Upper lobe of right lung (tissue), 1 donor: Measurements from ENCODE around the gene KCNJ6. TPM values are rescaled to one million over a fixed set of nuclear protein-coding genes. Genes with fewer than 3 reads are reported as not detected.

Experiments used
- ATAC-seq: fragments of 200-7000 bp; cut with Tn5 transposase; one replicate; pipeline ENCODE4 v1.9.1; 2020; ENCODE audit warnings: mild to moderate bottlenecking, moderate library complexity
- DNase-seq: peaks from one replicate; pipeline ENCODE4 v3.0.0-alpha.2; 2020
- H3K27ac ChIP-seq: fragments of 200-600 bp; one replicate; pipeline ENCODE4 v1.8.0; 2022
- H3K27me3 ChIP-seq: fragments of 200-600 bp; one replicate; pipeline ENCODE4 v1.8.0; 2022; ENCODE audit warnings: mild to moderate bottlenecking
- H3K36me3 ChIP-seq: fragments of 200-600 bp; one replicate; pipeline ENCODE4 v1.8.0; 2022
- H3K4me1 ChIP-seq: fragments of 200-600 bp; one replicate; pipeline ENCODE4 v1.8.0; 2022
- H3K4me3 ChIP-seq: fragments of 200-600 bp; one replicate; pipeline ENCODE4 v1.8.0; 2022; ENCODE audit warnings: mild to moderate bottlenecking
- H3K9me3 ChIP-seq: fragments of 200-600 bp; one replicate; pipeline ENCODE4 v1.8.0; 2022
- intact Hi-C: fragments of 100-400 bp; cut with DNase I; formaldehyde crosslinking; loops from one replicate; pipeline ENCODE4 v1.11.0; 2022
- total RNA-seq: library from RNA; stranded (reverse); fragmentation: NEBNext Ultra II Directional; extraction: Animal tissue kit (Norgen Biotek cat#: 25700); gene quantifications from one replicate; pipeline ENCODE4 v1.2.1, GENCODE V29; 2021
- TF ChIP-seq, protein P1 (sequence below): fragments of 200-600 bp; IDR thresholded peaks from one replicate; pipeline ENCODE4 v1.8.0; 2022; ENCODE audit warnings: antibody characterized with exemption
- donor health status: DM: no; HTN: yes; CAD: no; lungs with severe emphysema.

KCNJ6 gene
- total RNA-seq, 1 donor from 2014 or later = 0.06 TPM

DNA sequence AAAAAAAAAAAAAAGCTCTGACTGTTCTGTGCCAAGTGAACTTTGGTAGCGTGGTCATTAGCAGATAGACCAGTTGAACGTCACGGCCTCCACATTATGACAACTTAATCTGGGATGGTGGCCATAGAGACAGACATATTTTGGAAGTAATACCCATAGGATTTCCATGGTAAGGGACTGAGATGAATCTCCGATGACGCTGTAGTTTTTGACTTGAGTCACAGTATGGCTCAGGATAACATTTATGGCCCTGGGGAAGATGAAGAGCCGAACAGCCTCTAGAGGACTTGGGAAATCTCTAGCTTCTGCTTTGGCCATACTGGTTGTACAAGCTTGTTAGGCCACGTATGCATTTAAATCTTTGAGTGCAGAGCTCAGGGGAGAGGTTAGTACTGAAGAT, 214.0 kb downstream of the KCNJ6 start:
- TF ChIP-seq, protein P1, sequence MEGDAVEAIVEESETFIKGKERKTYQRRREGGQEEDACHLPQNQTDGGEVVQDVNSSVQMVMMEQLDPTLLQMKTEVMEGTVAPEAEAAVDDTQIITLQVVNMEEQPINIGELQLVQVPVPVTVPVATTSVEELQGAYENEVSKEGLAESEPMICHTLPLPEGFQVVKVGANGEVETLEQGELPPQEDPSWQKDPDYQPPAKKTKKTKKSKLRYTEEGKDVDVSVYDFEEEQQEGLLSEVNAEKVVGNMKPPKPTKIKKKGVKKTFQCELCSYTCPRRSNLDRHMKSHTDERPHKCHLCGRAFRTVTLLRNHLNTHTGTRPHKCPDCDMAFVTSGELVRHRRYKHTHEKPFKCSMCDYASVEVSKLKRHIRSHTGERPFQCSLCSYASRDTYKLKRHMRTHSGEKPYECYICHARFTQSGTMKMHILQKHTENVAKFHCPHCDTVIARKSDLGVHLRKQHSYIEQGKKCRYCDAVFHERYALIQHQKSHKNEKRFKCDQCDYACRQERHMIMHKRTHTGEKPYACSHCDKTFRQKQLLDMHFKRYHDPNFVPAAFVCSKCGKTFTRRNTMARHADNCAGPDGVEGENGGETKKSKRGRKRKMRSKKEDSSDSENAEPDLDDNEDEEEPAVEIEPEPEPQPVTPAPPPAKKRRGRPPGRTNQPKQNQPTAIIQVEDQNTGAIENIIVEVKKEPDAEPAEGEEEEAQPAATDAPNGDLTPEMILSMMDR = no peak
- DNase-seq (no peak), ATAC-seq (no peak)
- Histone ChIP-seq H3K9me3 (no peaks in the 10 kb centered on the region), H3K36me3 (no peaks in the 10 kb centered on the region), H3K27me3 (no peaks in the 10 kb centered on the region), H3K27ac (no peak overlapping the region), H3K4me3 (no peak overlapping the region), H3K4me1 (no peaks in the 10 kb centered on the region)
- intact Hi-C loops = no loop called here

DNA sequence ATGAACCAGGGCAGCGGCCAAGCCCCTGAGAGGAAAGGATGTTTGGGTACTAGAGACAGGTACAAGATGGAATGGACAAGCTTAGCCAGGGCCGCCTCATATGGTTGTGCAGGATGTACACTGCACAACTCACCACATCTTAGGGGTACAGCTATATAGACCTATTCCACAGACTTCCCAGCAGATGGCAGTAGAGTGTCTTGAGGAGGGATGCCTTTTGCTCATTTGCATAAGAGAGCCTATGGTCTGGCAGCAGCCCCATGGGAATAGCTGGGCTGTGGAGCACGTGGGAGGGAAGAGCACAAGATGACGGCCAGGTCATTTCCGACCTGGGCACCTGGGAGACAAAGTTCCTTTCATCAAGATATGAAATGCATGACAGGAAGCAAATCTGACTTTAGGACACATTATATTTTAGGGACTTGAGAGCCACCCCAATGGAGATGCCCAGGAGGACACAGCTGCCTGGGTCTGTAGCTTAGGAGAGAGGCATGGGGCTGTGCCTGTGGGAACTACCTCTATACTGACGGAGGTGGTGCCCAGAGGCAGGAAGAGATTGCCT, 215.5 kb downstream of the KCNJ6 start:
- H3K36me3 ChIP-seq = no peaks in the 10 kb centered on the region
- no peak overlapping the region for H3K4me3 ChIP-seq
- ATAC-seq (peak; percentile 95), DNase-seq (no peak)
- H3K27me3 ChIP-seq = no peaks in the 10 kb centered on the region
- intact Hi-C loops = no loop called here
- H3K27ac ChIP-seq = no peak overlapping the region
- no peaks in the 10 kb centered on the region for H3K4me1 ChIP-seq
- TF ChIP-seq, protein P1 = peak; percentile 73
- no peaks in the 10 kb centered on the region for H3K9me3 ChIP-seq

DNA sequence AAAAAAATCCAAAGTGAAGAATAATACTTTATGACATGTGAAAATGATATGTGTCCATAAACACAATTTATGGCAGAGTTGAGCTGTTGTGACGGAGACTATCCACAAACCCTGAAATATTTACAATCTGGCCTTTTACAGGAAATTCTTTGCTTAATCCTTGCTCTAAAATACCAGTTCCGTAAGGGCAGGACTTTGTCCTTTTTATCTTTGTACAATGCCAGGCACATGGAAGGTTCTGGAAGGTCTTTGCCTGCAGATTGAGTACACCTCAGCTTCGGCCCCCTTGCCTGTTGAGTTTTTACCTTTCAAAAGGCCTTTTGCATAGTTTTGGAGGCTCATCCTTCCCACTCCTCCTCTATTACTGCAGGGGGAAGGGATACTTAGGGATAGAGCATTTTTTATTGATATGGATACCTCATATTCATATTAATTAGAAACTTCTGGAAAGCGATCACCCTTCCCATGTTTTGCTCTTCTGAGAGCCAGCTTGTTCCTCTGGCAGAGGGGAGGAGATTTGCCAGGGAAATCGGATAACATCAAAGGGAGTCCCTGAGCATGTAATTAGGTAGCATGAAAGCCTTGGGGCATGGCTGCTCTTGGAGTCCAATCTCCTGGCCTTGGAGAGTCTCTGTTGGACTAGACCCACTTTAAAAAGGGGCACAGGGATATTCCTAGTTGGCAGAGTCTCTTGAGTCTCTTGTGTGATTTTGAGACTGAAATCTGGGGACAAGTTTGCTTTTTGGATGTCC, 217.1 kb downstream of the KCNJ6 start:
- TF ChIP-seq, protein P1 = no peak
- Histone ChIP-seq H3K4me3 (no peak overlapping the region), H3K27me3 (no peaks in the 10 kb centered on the region), H3K9me3 (no peaks in the 10 kb centered on the region), H3K36me3 (no peaks in the 10 kb centered on the region), H3K4me1 (no peaks in the 10 kb centered on the region), H3K27ac (no peak overlapping the region)
- ATAC-seq (no peak), DNase-seq (no peak)
- intact Hi-C loops = no loop called here

DNA sequence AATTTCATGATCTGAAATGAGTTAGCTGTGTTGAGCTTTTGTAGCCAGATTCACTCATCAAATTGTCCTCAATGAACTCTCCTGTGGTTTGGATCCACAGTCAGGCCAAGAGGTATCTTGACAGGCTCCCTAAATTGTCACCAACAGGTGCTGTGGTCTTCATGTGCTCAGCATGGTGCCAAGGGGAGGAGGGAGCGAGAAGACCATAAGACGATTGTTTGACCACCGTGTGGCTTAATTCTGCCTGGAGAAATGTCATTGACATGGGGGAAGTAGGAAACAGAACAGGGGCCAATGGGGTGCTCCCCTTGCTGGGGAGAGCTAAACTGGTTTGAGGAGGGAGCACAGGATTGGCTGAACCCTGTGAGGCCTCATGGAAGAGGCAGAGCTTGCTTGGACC, 219.3 kb downstream of the KCNJ6 start:
- intact Hi-C loops = no loop called here
- TF ChIP-seq, protein P1 = no peak
- Histone ChIP-seq H3K27ac (no peak overlapping the region), H3K9me3 (no peaks in the 10 kb centered on the region), H3K27me3 (no peaks in the 10 kb centered on the region), H3K36me3 (no peaks in the 10 kb centered on the region), H3K4me3 (no peak overlapping the region), H3K4me1 (no peaks in the 10 kb centered on the region)
- DNase-seq (no peak), ATAC-seq (no peak)

DNA sequence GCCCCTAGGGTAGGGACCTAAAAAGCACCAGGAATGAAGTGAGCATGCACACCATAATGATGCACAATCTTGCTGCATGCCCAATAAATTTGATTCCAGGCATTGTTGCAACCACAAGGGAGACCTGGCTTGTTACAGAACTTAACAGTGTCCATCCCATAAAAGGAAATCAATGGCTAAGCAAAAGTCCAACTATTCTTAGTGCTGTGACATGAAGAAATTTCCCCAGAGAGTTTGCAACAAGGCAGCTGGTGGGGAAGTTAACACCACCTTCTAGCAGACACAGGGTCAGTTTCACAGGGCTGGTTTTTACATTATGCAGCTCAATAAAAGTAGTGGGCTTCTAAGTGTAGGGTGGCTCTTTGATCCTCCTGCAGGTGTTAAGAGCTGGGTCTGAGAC, 221.1 kb downstream of the KCNJ6 start:
- Histone ChIP-seq H3K4me3 (no peak overlapping the region), H3K36me3 (no peaks in the 10 kb centered on the region), H3K4me1 (no peaks in the 10 kb centered on the region), H3K27me3 (no peaks in the 10 kb centered on the region), H3K27ac (no peak overlapping the region), H3K9me3 (no peaks in the 10 kb centered on the region)
- DNase-seq = no peak
- no peak for ATAC-seq
- intact Hi-C loops = no loop called here
- TF ChIP-seq, protein P1 = no peak
